PFSK-1 (cell line): ENCODE data around the gene GNAS.

Experiments used
- FOXP2 ChIP-seq: optimal IDR thresholded peaks from 2 replicates; pipeline ENCODE3; 2011; ENCODE audit warnings: borderline replicate concordance, control low read depth, inconsistent platforms; ENCODE audit not compliant: insufficient read depth; ENCODE audit errors: extremely low read length, extremely low read depth
- POLR2AphosphoS5 ChIP-seq: IDR thresholded peaks from 2 replicates; pipeline ENCODE4 v1.6.1; 2012; ENCODE audit warnings: low read depth, mild to moderate bottlenecking, control low read depth, low read length, moderate library complexity
- SIN3A ChIP-seq: IDR thresholded peaks from 2 replicates; pipeline ENCODE4 v1.6.1; 2012; ENCODE audit warnings: mild to moderate bottlenecking, low read length, moderate library complexity, borderline replicate concordance; ENCODE audit not compliant: insufficient read depth
- TAF1 ChIP-seq: IDR thresholded peaks from 2 replicates; pipeline ENCODE4 v1.6.1; 2012; ENCODE audit warnings: low read length, control low read depth, borderline replicate concordance; ENCODE audit not compliant: insufficient read depth
- TF ChIP-seq, protein P1 (sequence below), 2 experiments: IDR thresholded peaks; 2 replicates each; pipeline versions ENCODE4 v1.6.1 to v1.8.0; 2011 to 2012; ENCODE audit warnings: low read depth in 2 of 2, low read length in 2 of 2, control low read depth in 1 of 2, inconsistent platforms in 1 of 2, mild to moderate bottlenecking in 1 of 2, moderate library complexity in 1 of 2; ENCODE audit not compliant: insufficient read depth in 1 of 2

Gene GNAS

DNA sequence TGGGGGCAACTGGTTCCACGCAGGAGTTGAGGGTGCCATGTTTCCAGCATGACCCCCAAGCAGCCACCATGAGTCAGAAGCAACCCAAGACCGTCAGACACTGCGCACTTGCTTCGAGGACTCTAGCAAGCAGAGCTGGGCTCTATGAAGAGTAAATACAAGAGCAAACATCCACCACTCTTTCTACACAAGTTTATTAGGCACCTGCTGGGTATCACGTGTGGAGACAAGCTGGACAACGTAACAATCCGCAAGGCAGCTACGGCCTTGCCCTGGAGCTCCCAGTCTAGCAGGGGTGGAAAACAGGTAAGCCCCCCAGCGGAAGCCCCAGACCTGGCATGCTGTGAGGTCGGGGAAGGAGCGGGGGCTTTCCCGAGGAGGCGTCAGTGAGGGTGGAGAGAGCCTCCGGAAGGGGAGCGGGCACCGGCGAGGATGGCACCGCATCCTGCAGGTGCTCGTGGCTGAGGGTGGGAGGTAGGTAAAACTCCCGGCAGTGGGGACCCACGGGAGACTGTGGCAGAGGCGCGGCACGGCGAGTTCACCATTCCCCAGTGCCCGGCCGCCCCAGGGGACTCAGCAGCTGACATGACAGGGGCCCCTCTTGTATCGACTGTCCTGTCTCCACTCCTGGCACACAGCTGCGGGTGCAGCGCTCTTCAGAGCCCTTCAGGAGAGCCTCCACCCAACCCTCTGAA, 35.4 kb upstream of the GNAS start:
- TF ChIP-seq, protein P1, sequence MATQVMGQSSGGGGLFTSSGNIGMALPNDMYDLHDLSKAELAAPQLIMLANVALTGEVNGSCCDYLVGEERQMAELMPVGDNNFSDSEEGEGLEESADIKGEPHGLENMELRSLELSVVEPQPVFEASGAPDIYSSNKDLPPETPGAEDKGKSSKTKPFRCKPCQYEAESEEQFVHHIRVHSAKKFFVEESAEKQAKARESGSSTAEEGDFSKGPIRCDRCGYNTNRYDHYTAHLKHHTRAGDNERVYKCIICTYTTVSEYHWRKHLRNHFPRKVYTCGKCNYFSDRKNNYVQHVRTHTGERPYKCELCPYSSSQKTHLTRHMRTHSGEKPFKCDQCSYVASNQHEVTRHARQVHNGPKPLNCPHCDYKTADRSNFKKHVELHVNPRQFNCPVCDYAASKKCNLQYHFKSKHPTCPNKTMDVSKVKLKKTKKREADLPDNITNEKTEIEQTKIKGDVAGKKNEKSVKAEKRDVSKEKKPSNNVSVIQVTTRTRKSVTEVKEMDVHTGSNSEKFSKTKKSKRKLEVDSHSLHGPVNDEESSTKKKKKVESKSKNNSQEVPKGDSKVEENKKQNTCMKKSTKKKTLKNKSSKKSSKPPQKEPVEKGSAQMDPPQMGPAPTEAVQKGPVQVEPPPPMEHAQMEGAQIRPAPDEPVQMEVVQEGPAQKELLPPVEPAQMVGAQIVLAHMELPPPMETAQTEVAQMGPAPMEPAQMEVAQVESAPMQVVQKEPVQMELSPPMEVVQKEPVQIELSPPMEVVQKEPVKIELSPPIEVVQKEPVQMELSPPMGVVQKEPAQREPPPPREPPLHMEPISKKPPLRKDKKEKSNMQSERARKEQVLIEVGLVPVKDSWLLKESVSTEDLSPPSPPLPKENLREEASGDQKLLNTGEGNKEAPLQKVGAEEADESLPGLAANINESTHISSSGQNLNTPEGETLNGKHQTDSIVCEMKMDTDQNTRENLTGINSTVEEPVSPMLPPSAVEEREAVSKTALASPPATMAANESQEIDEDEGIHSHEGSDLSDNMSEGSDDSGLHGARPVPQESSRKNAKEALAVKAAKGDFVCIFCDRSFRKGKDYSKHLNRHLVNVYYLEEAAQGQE (IDR thresholded peaks at IDR 0.05; ENCODE audit: insufficient read depth in 1 of 2, low read depth in 2 of 2, low read length in 2 of 2), result no peak
- TF ChIP-seq SIN3A, result no peak
- TF ChIP-seq FOXP2, result no peak

DNA sequence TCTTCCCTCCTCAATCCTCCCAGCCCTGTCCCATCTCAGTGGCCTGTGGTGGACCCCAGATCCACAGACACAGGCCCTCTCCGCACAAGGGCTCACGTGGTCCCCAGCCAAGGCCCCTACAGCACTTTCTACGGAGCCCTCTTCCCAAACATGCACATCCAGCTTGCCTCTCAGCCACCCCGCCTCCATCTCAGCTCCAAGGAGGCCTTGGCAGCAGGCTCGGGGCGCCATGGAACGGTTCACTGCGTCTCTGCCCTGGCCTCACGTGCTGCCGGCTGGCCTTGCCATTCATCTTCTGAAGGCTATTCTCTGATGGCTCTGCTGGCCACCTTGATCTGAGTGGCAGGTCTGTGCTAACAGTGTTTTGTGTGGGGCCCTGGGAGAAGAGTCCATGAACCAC, 34.8 kb upstream of the GNAS start:
- TF ChIP-seq, protein P1 (IDR thresholded peaks at IDR 0.05; ENCODE audit: insufficient read depth in 1 of 2, low read depth in 2 of 2, low read length in 2 of 2), result no peak
- no peak for TF ChIP-seq SIN3A
- no peak for TF ChIP-seq FOXP2
- no peak for TF ChIP-seq POLR2AphosphoS5
- no peak for TF ChIP-seq TAF1

DNA sequence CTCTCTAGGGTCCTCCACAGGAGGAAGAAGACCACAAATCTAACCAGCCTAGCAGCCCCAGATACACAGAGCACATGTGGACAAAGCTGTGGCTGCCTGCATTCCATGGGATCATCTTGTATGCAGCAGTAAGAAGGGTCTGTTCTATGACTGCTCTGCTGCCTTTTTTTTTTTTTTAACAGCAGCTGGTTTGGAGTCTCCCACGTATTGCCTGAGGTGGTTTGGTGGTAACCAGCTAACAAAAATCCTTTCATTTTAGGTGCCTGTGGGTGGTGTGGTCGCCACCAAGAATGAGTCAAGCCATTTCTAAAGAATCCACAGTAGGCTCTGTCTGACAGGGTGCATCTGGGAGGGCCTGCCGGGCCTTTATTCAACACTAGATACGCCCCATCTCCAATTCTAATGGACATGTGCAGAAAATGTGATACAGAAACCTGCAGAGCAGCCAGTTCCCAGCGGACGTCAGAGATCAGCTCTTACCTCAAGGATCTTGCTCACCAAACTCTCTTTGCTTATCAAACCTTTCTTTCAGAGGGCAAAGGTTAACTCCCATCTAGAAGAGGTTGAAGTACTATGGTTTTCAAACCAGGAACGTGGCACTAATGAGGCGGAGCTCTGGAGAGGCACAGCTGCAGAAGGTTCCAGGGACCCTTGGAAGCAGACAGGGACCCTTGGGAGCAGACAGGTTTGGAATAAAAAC, 33.8 kb upstream of the GNAS start:
- TF ChIP-seq, protein P1 (IDR thresholded peaks at IDR 0.05; ENCODE audit: insufficient read depth in 1 of 2, low read depth in 2 of 2, low read length in 2 of 2), result no peak
- no peak for TF ChIP-seq POLR2AphosphoS5
- no peak for TF ChIP-seq FOXP2
- TF ChIP-seq TAF1, result no peak
- TF ChIP-seq SIN3A, result no peak

DNA sequence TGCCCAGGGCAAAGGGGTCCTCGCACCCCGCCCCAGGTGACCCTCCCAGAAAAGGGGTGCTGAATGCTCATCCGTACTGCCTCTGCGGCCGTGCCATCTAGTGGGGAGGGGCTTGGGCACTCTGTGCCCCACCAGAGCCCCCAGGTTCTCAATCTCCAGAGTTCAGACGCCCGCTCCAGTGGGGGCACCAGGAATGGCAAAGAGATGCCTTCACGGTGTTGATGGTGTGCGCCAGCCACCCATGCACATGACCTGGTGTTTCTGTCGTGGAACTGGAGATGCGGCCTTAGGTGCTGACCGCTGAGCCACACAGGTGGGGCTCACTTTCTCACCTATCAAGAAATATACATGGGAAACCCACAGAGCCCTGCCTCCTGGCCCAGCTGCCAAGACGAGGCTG, 32.6 kb upstream of the GNAS start:
- TF ChIP-seq, protein P1 (IDR thresholded peaks at IDR 0.05; ENCODE audit: insufficient read depth in 1 of 2, low read depth in 2 of 2, low read length in 2 of 2), result no peak
- no peak for TF ChIP-seq TAF1
- TF ChIP-seq POLR2AphosphoS5, result no peak
- no peak for TF ChIP-seq SIN3A
- no peak for TF ChIP-seq FOXP2

DNA sequence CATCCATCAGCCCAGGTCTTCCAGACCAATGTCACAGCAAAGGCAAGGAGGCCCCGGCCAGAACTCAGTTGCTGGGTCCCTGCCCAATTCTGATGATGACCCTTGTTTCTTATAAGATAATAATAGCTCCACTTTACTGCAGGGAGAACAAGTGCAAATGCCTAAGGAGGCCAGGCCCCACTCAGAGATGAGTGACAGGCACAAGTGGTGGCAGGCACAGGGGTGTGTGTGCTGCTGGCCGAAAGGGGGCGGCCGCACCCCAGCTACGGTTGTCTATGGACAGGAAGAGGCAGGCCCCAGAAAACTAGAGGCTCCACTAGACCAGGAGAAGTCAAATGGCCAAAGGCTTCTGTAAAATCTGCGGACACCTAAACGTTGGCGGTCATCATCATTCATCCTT, 30.4 kb upstream of the GNAS start:
- no peak for TF ChIP-seq POLR2AphosphoS5
- no peak for TF ChIP-seq FOXP2
- TF ChIP-seq SIN3A, result no peak
- no peak for TF ChIP-seq TAF1
- TF ChIP-seq, protein P1 (IDR thresholded peaks at IDR 0.05; ENCODE audit: insufficient read depth in 1 of 2, low read depth in 2 of 2, low read length in 2 of 2), result no peak
